ENCODE measurements around the gene PUM2. TPM values are rescaled to one million over a fixed set of nuclear protein-coding genes. Genes with fewer than 3 reads are reported as not detected.

The PUM2 gene
- total and polyA plus RNA-seq, 2 of the 8 experiments (the other 6 are each of a cell fraction or from before 2014, with no cell fraction given), result 46.6 to 114 TPM

GRCh38 chr2:20363578-20363977 lies 12.9 kb upstream of the PUM2 start:
- DNase-seq (ENCODE audit: low read depth in 1 of 2, low spot score in 2 of 2), result no peak
- no peak overlapping the region for H3K4me2 ChIP-seq (ENCODE audit: insufficient read depth in 1 of 2, low read depth in 2 of 2, low read length in 2 of 2)
- TF ChIP-seq ATF2 (IDR thresholded peaks at IDR 0.05; ENCODE audit: low read length), result no peak
- no peak for TF ChIP-seq HDAC6 (IDR thresholded peaks at IDR 0.05; ENCODE audit: low read depth, low read length)
- no peak for TF ChIP-seq YY1 (IDR thresholded peaks at IDR 0.05; ENCODE audit: low read depth, low read length)
- TF ChIP-seq SIN3A (conservative IDR thresholded peaks at IDR 0.05 in 1 of 2, IDR thresholded peaks at IDR 0.05 in 1 of 2; ENCODE audit: low read depth in 1 of 2, low read length in 2 of 2), result no peak
- no peak for TF ChIP-seq JUN (IDR thresholded peaks at IDR 0.05; ENCODE audit: low read depth, low read length)
- no peak for TF ChIP-seq TCF12 (IDR thresholded peaks at IDR 0.05; ENCODE audit: low read depth, low read length)
- TF ChIP-seq TBP (IDR thresholded peaks at IDR 0.05; ENCODE audit: low read depth, low read length), result no peak
- TF ChIP-seq USF2 (IDR thresholded peaks at IDR 0.05; ENCODE audit: low read length), result no peak
- TF ChIP-seq HDAC2 (IDR thresholded peaks at IDR 0.05; ENCODE audit: borderline replicate concordance in 1 of 2, low read depth in 2 of 2, low read length in 2 of 2), result no peak

More at GRCh38 chr2:20363578-20363977, 12.9 kb upstream of the PUM2 start:
- Histone ChIP-seq H4K8ac (ENCODE audit: extremely low read depth, insufficient read depth, low read length) (no peak overlapping the region), H2BK15ac (ENCODE audit: low read length) (no peak overlapping the region), H3K27me3 (replicated peaks in 1 of 4; ENCODE audit: control insufficient read depth in 3 of 4, extremely low read depth in 1 of 4, insufficient read depth in 3 of 4, low read length in 3 of 4) (no peaks in the 10 kb centered on the region; a peak in 1 of 7 replicates), H3K36me3 (ENCODE audit: control insufficient read depth in 2 of 4, insufficient read depth in 4 of 4, low read length in 3 of 4) (no peaks in the 10 kb centered on the region), H3K23ac (ENCODE audit: insufficient read length) (no peak overlapping the region), H2BK12ac (ENCODE audit: low read depth, low read length) (no peak overlapping the region), H3K9ac (replicated peaks in 1 of 4; ENCODE audit: extremely low read depth in 1 of 4, low read depth in 3 of 4, low read length in 3 of 4) (no peak overlapping the region), H2BK120ac (replicated peaks; ENCODE audit: low read depth, low read length) (no peak overlapping the region), H3K18ac (ENCODE audit: extremely low read depth, low read length) (no peak overlapping the region), H4K5ac (ENCODE audit: insufficient read length, low read depth, low read length) (no peak overlapping the region), H3K27ac (ENCODE audit: low read depth, low read length) (no peak overlapping the region), H3K79me2 (ENCODE audit: control insufficient read depth in 1 of 2, insufficient read depth in 2 of 2, low read length in 2 of 2) (no peaks in the 10 kb centered on the region), H3K9me3 (ENCODE audit: insufficient read depth in 2 of 2, low read depth in 1 of 2, low read length in 1 of 2) (peaks cover 0 to 5% of the 10 kb centered on the region in 2 experiments; a peak in 1 of 4 replicates), H3K56ac (replicated peaks; ENCODE audit: insufficient read length, low read depth, low read length) (no peak overlapping the region), H3K4me3 (ENCODE audit: extremely low read depth in 1 of 4, insufficient read depth in 2 of 4, low read depth in 3 of 4, low read length in 4 of 4) (no peak overlapping the region), H2BK20ac (ENCODE audit: low read length) (no peak overlapping the region), H3K14ac (ENCODE audit: insufficient read length) (no peak overlapping the region), H2AK5ac (ENCODE audit: low read depth, low read length) (no peak overlapping the region), H3K79me1 (ENCODE audit: low read depth, low read length) (no peaks in the 10 kb centered on the region), H3K4ac (replicated peaks; ENCODE audit: insufficient read length, low read depth, low read length) (no peak overlapping the region), H4K91ac (replicated peaks; ENCODE audit: insufficient read length, low read length) (no peak overlapping the region), H2BK5ac (ENCODE audit: low read depth, low read length) (no peak overlapping the region), H3K23me2 (ENCODE audit: low read depth, low read length) (no peaks in the 10 kb centered on the region), H4K20me1 (replicated peaks in 1 of 2; ENCODE audit: control insufficient read depth in 1 of 2, insufficient read depth in 2 of 2, low read length in 2 of 2) (no peaks in the 10 kb centered on the region), H3K4me1 (replicated peaks in 1 of 4; ENCODE audit: control insufficient read depth in 3 of 4, insufficient read depth in 4 of 4, low read length in 3 of 4) (no peaks in the 10 kb centered on the region), H2AFZ (ENCODE audit: low read length) (no peak overlapping the region)
- POLR2A ChIA-PET (ENCODE audit: partially characterized antibody), result interaction anchor here (0.6 kb wide), 1 partner anchor 365 kb away, joined by 3 read pairs; no protein-coding TSS in a partner anchor
- CTCF ChIA-PET (ENCODE audit: partially characterized antibody), result interaction anchor here (1.1 to 10.0 kb wide), 5 partner anchors 16 to 272 kb away, joined by 3 to 77 read pairs (median 4); no protein-coding TSS in a partner anchor
- 94% methylated on average over 5 of the region's 5 CpGs; no CpG with 5 or more reads in 1 of the 2 experiments for WGBS, 2 experiments (ENCODE audit: extremely low coverage in 1 of 2, insufficient coverage in 1 of 2, insufficient read length in 1 of 2, insufficient replicate concordance in 2 of 2, low coverage in 1 of 2, low lambda C conversion rate in 2 of 2, missing lambda C conversion rate in 1 of 2)
- FAIRE-seq, result no peak

All from H1 (cell line).